ENCODE data around the gene DDIT3. TPM values are rescaled to one million over a fixed set of nuclear protein-coding genes. Genes with fewer than 3 reads are reported as not detected.

The DDIT3 gene
- total RNA-seq, 1 experiment from 2014 or later: 84.7 TPM

GRCh38 chr12:57511588-57512325 lies 8.6 kb downstream of the DDIT3 start:
- Histone ChIP-seq H3K36me3 (ENCODE audit: control insufficient read depth in 1 of 2, insufficient read depth in 2 of 2, low read length in 2 of 2) (peaks cover 41 to 47% of the 10 kb centered on the region in 2 experiments; a peak in 3 of 4 replicates), H4K20me1 (ENCODE audit: insufficient read depth) (no peaks in the 10 kb centered on the region), H3K4me1 (ENCODE audit: control insufficient read depth in 1 of 2, insufficient read depth in 2 of 2, low read length in 2 of 2) (no peaks in the 10 kb centered on the region), H3K27me3 (ENCODE audit: insufficient read depth, low read length) (no peaks in the 10 kb centered on the region), H3K9ac (ENCODE audit: low read length) (no peak overlapping the region), H2AFZ (ENCODE audit: low read depth, low read length, poor library complexity, severe bottlenecking) (no peak overlapping the region), H3K4me2 (ENCODE audit: low read length) (no peak overlapping the region), H3K4me3 (replicated peaks in 1 of 2; ENCODE audit: low read depth in 1 of 2, low read length in 2 of 2) (no peak overlapping the region), H3K9me2 (ENCODE audit: insufficient read depth) (no peaks in the 10 kb centered on the region), H3K27ac (ENCODE audit: low read depth, low read length) (no peak overlapping the region), H3K9me3 (ENCODE audit: control insufficient read depth in 1 of 2, insufficient read depth in 1 of 2, low read depth in 1 of 2, low read length in 2 of 2) (no peaks in the 10 kb centered on the region), H3K79me2 (ENCODE audit: insufficient read depth, low read length) (peaks cover 10% of the 10 kb centered on the region; the same call in 1 of the 2 replicates)
- POLR2A ChIA-PET: interaction anchor here (2.1 kb wide), 1 partner anchor 8 kb away, joined by 7 read pairs; the partner anchor contains the start of gene DDIT3
- no peak for ATAC-seq
- CTCF ChIA-PET: no interaction called here
- intact Hi-C loops (cut with micrococcal nuclease): no loop called here
- TF ChIP-seq TCF7L2 (IDR thresholded peaks at IDR 0.05; ENCODE audit: borderline replicate concordance, extremely low read depth, insufficient read depth, insufficient read length) (no peak), SP1 (IDR thresholded peaks at IDR 0.05; ENCODE audit: low read depth) (no peak), EZH2phosphoT487 (IDR thresholded peaks at IDR 0.05; ENCODE audit: borderline replicate concordance) (no peak), POLR2AphosphoS5 (IDR thresholded peaks at IDR 0.05; ENCODE audit: low read depth, low read length) (no peak)
- TF ChIP-seq, protein P1, sequence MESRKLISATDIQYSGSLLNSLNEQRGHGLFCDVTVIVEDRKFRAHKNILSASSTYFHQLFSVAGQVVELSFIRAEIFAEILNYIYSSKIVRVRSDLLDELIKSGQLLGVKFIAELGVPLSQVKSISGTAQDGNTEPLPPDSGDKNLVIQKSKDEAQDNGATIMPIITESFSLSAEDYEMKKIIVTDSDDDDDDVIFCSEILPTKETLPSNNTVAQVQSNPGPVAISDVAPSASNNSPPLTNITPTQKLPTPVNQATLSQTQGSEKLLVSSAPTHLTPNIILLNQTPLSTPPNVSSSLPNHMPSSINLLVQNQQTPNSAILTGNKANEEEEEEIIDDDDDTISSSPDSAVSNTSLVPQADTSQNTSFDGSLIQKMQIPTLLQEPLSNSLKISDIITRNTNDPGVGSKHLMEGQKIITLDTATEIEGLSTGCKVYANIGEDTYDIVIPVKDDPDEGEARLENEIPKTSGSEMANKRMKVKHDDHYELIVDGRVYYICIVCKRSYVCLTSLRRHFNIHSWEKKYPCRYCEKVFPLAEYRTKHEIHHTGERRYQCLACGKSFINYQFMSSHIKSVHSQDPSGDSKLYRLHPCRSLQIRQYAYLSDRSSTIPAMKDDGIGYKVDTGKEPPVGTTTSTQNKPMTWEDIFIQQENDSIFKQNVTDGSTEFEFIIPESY (IDR thresholded peaks at IDR 0.05; ENCODE audit: extremely low read depth, insufficient replicate concordance, low read length): no peak
- no peak for DNase-seq (ENCODE audit: low read depth, low spot score)
- RAD21 ChIA-PET (ENCODE audit: low non-redundant PET in 1 of 2, low total read pairs in 2 of 2, uncharacterized antibody in 2 of 2, unreplicated experiment in 2 of 2): no interaction called here
- no TSS peak for BruUV-seq (replicated peaks)

- BruUV-seq (replicated peaks): no TSS peak
- H3K9ac ChIP-seq (ENCODE audit: low read length): no peak overlapping the region
- no peaks in the 10 kb centered on the region for H3K27me3 ChIP-seq (ENCODE audit: insufficient read depth, low read length)
- ChIA-PET RAD21 (ENCODE audit: low non-redundant PET in 1 of 2, low total read pairs in 2 of 2, uncharacterized antibody in 2 of 2, unreplicated experiment in 2 of 2) (no interaction called here), POLR2A (interaction anchor here (2.1 kb wide), 1 partner anchor 9 kb away, joined by 7 read pairs; the partner anchor contains the start of gene DDIT3), CTCF (no interaction called here)
- H3K4me1 ChIP-seq (ENCODE audit: control insufficient read depth in 1 of 2, insufficient read depth in 2 of 2, low read length in 2 of 2): no peaks in the 10 kb centered on the region
- no peak overlapping the region for H2AFZ ChIP-seq (ENCODE audit: low read depth, low read length, poor library complexity, severe bottlenecking)
- no peak overlapping the region for H3K27ac ChIP-seq (ENCODE audit: low read depth, low read length)
- H3K9me2 ChIP-seq (ENCODE audit: insufficient read depth): no peaks in the 10 kb centered on the region
- ATAC-seq (no peak), DNase-seq (ENCODE audit: low read depth, low spot score) (no peak)
- intact Hi-C loops (cut with micrococcal nuclease): no loop called here
- no peak overlapping the region for H3K4me2 ChIP-seq (ENCODE audit: low read length)
- H3K4me3 ChIP-seq (replicated peaks in 1 of 2; ENCODE audit: low read depth in 1 of 2, low read length in 2 of 2): no peak overlapping the region
- H4K20me1 ChIP-seq (ENCODE audit: insufficient read depth): no peaks in the 10 kb centered on the region
- H3K9me3 ChIP-seq (ENCODE audit: control insufficient read depth in 1 of 2, insufficient read depth in 1 of 2, low read depth in 1 of 2, low read length in 2 of 2): no peaks in the 10 kb centered on the region
- peaks cover 7% of the 10 kb centered on the region; the same call in 1 of the 2 replicates for H3K79me2 ChIP-seq (ENCODE audit: insufficient read depth, low read length)
- peaks cover 36 to 45% of the 10 kb centered on the region in 2 experiments; a peak in 3 of 4 replicates for H3K36me3 ChIP-seq (ENCODE audit: control insufficient read depth in 1 of 2, insufficient read depth in 2 of 2, low read length in 2 of 2)
- TF ChIP-seq EZH2phosphoT487 (IDR thresholded peaks at IDR 0.05; ENCODE audit: borderline replicate concordance) (no peak), ELF1 (IDR thresholded peaks at IDR 0.05; ENCODE audit: borderline replicate concordance, low read depth) (no peak), CEBPB (IDR thresholded peaks at IDR 0.05; ENCODE audit: low read depth) (no peak), RAD21 (IDR thresholded peaks at IDR 0.05; ENCODE audit: low read depth) (no peak), SP1 (IDR thresholded peaks at IDR 0.05; ENCODE audit: low read depth) (no peak), POLR2A (IDR thresholded peaks at IDR 0.05; ENCODE audit: borderline replicate concordance, extremely low read depth, insufficient read depth, insufficient read length) (no peak), POLR2AphosphoS5 (IDR thresholded peaks at IDR 0.05; ENCODE audit: low read depth, low read length) (no peak), ATF3 (IDR thresholded peaks at IDR 0.05) (no peak), EZH2 (IDR thresholded peaks at IDR 0.05) (no peak), ZNF274 (IDR thresholded peaks at IDR 0.05; ENCODE audit: low read depth, low read length) (no peak), EGR1 (IDR thresholded peaks at IDR 0.05; ENCODE audit: low read depth) (no peak)
- TF ChIP-seq, protein P2, sequence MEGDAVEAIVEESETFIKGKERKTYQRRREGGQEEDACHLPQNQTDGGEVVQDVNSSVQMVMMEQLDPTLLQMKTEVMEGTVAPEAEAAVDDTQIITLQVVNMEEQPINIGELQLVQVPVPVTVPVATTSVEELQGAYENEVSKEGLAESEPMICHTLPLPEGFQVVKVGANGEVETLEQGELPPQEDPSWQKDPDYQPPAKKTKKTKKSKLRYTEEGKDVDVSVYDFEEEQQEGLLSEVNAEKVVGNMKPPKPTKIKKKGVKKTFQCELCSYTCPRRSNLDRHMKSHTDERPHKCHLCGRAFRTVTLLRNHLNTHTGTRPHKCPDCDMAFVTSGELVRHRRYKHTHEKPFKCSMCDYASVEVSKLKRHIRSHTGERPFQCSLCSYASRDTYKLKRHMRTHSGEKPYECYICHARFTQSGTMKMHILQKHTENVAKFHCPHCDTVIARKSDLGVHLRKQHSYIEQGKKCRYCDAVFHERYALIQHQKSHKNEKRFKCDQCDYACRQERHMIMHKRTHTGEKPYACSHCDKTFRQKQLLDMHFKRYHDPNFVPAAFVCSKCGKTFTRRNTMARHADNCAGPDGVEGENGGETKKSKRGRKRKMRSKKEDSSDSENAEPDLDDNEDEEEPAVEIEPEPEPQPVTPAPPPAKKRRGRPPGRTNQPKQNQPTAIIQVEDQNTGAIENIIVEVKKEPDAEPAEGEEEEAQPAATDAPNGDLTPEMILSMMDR (IDR thresholded peaks at IDR 0.05 in 2 of 3, conservative IDR thresholded peaks at IDR 0.05 in 1 of 3; ENCODE audit: borderline replicate concordance in 1 of 3, insufficient read depth in 1 of 3, low read depth in 2 of 3, low read length in 2 of 3): no peak
- TF ChIP-seq, protein P3, sequence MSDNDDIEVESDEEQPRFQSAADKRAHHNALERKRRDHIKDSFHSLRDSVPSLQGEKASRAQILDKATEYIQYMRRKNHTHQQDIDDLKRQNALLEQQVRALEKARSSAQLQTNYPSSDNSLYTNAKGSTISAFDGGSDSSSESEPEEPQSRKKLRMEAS (IDR thresholded peaks at IDR 0.05): no peak
These were observed 9.2 kb downstream of the DDIT3 start for GRCh38 chr12:57511161-57511560.

All from HCT116 (cell line).